Peyer's patch (tissue), 4 donors: ENCODE measurements around the gene LILRA2.

Source experiments
- CTCF ChIP-seq, 6 experiments: fragments of 450-650 bp in 4 of 6; fragments of 200-600 bp in 2 of 6; sonication (generic) in 1 of 6; IDR thresholded peaks; one replicate each; pipeline ENCODE4 v1.5.1; 2017 to 2019; ENCODE audit warnings: antibody characterized with exemption in 6 of 6, mild to moderate bottlenecking in 3 of 6, moderate library complexity in 1 of 6
- POLR2A ChIP-seq, 2 donors: fragments of 450-650 bp; IDR thresholded peaks; one replicate each; pipeline ENCODE4 v1.5.1; 2017; ENCODE audit warnings: antibody characterized with exemption in 2 of 2, mild to moderate bottlenecking in 2 of 2, moderate library complexity in 2 of 2

DNA sequence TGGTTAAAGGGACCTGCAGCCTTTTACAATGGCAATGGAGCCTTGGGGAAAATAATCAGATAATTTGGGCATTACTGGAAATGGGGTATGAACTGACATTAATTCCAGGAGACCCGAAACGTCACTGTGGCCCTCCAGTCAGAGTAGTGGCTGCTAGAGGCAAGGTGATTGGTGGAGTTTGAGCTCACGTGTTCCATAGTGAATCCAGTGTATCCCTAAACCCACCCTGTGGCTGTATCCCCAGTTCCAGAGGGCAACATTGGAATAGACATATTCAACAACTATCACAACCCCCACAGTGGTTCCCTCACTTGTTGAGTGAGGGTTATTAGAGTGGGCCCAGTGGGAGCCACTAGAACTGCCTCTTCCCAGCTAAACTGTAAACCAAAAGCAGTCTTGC is 3.3 kb upstream of the LILRA2 start:
- TF ChIP-seq CTCF (IDR thresholded peaks at IDR 0.05) (no peak), POLR2A (IDR thresholded peaks at IDR 0.05) (no peak)
